Nephron progenitor cell (in vitro differentiated cells): Measurements from ENCODE around the gene SZT2.

Experiments
- DNase-seq: peaks from one replicate; pipeline ENCODE4 v3.0.0; 2021
- H3K27ac Mint-ChIP-seq: 2 replicates; pipeline ENCODE4 v1.8.0; 2021; ENCODE audit warnings: mild to moderate bottlenecking, moderate library complexity, mixed read lengths
- H3K27me3 Mint-ChIP-seq: 2 replicates; pipeline ENCODE4 v1.8.0; 2021; ENCODE audit warnings: mild to moderate bottlenecking, low read depth, mixed read lengths; ENCODE audit not compliant: poor library complexity
- H3K36me3 Mint-ChIP-seq: 2 replicates; pipeline ENCODE4 v1.8.0; 2021; ENCODE audit warnings: low read depth, mixed read lengths
- H3K4me1 Mint-ChIP-seq: 2 replicates; pipeline ENCODE4 v1.8.0; 2021; ENCODE audit warnings: mixed read lengths
- H3K4me3 Mint-ChIP-seq: 2 replicates; pipeline ENCODE4 v1.8.0; 2021; ENCODE audit warnings: mild to moderate bottlenecking, moderate library complexity, mixed read lengths
- H3K9me3 Mint-ChIP-seq: 2 replicates; pipeline ENCODE4 v1.8.0; 2021; ENCODE audit warnings: mild to moderate bottlenecking, moderate library complexity, mixed read lengths
- CTCF ChIP-seq: fragments of 200-600 bp; sonication (generic); IDR thresholded peaks from 2 replicates; pipeline ENCODE4 v1.5.0; 2021; ENCODE audit warnings: antibody characterized with exemption

The SZT2 gene

GRCh38 chr1:43414634-43415223 lies 25.0 kb downstream of the SZT2 start:
- peaks cover 31% of the 10 kb centered on the region for H3K36me3 Mint-ChIP-seq
- no peaks in the 10 kb centered on the region for H3K4me1 Mint-ChIP-seq
- H3K27ac Mint-ChIP-seq, result no peak overlapping the region
- TF ChIP-seq CTCF, result peak; percentile 64
- DNase-seq, result peak; percentile 69
- H3K4me3 Mint-ChIP-seq, result no peak overlapping the region
- no peaks in the 10 kb centered on the region for H3K27me3 Mint-ChIP-seq
- no peaks in the 10 kb centered on the region for H3K9me3 Mint-ChIP-seq

- H3K9me3 Mint-ChIP-seq, result no peaks in the 10 kb centered on the region
- no peak overlapping the region for H3K4me3 Mint-ChIP-seq
- H3K4me1 Mint-ChIP-seq, result no peaks in the 10 kb centered on the region
- H3K27ac Mint-ChIP-seq, result no peak overlapping the region
- no peak for TF ChIP-seq CTCF
- no peak for DNase-seq
- H3K27me3 Mint-ChIP-seq, result no peaks in the 10 kb centered on the region
- peaks cover 22% of the 10 kb centered on the region for H3K36me3 Mint-ChIP-seq
These were observed 26.2 kb downstream of the SZT2 start for GRCh38 chr1:43415901-43416300.

- H3K36me3 Mint-ChIP-seq, result peaks cover 26% of the 10 kb centered on the region
- DNase-seq, result no peak
- H3K27ac Mint-ChIP-seq, result no peak overlapping the region
- no peak overlapping the region for H3K4me3 Mint-ChIP-seq
- H3K27me3 Mint-ChIP-seq, result peaks cover 3% of the 10 kb centered on the region
- no peaks in the 10 kb centered on the region for H3K4me1 Mint-ChIP-seq
- TF ChIP-seq CTCF, result no peak
- no peaks in the 10 kb centered on the region for H3K9me3 Mint-ChIP-seq
These were observed 29.2 kb downstream of the SZT2 start for GRCh38 chr1:43418858-43419257.

- H3K36me3 Mint-ChIP-seq, result peaks cover 28% of the 10 kb centered on the region
- H3K9me3 Mint-ChIP-seq, result no peaks in the 10 kb centered on the region
- no peak overlapping the region for H3K4me3 Mint-ChIP-seq
- no peaks in the 10 kb centered on the region for H3K4me1 Mint-ChIP-seq
- TF ChIP-seq CTCF, result no peak
- H3K27ac Mint-ChIP-seq, result no peak overlapping the region
- DNase-seq, result no peak
- peaks cover 3% of the 10 kb centered on the region for H3K27me3 Mint-ChIP-seq
These were observed 30.1 kb downstream of the SZT2 start for GRCh38 chr1:43419627-43420425.

- Mint-ChIP-seq H3K36me3 (peaks cover 26% of the 10 kb centered on the region), H3K4me3 (no peak overlapping the region), H3K4me1 (no peaks in the 10 kb centered on the region), H3K27ac (no peak overlapping the region), H3K9me3 (no peaks in the 10 kb centered on the region), H3K27me3 (peaks cover 3% of the 10 kb centered on the region)
- no peak for TF ChIP-seq CTCF
- DNase-seq, result no peak
These were observed 31.2 kb downstream of the SZT2 start for GRCh38 chr1:43420874-43421273.

- H3K36me3 Mint-ChIP-seq, result peaks cover 26% of the 10 kb centered on the region
- H3K9me3 Mint-ChIP-seq, result no peaks in the 10 kb centered on the region
- H3K27ac Mint-ChIP-seq, result no peak overlapping the region
- no peak overlapping the region for H3K4me3 Mint-ChIP-seq
- no peaks in the 10 kb centered on the region for H3K4me1 Mint-ChIP-seq
- H3K27me3 Mint-ChIP-seq, result peaks cover 3% of the 10 kb centered on the region
- TF ChIP-seq CTCF, result no peak
- DNase-seq, result no peak
These were observed 31.7 kb downstream of the SZT2 start for GRCh38 chr1:43421396-43421795.
